ENCODE results near the gene ZNF761. TPM values are rescaled to one million over a fixed set of nuclear protein-coding genes. Genes with fewer than 3 reads are reported as not detected.

The ZNF761 gene
- total RNA-seq, result 11.1 and 13.8 TPM in 2 replicates

- peak within 1 kb of the TSS; percentile 94 for H3K27ac Mint-ChIP-seq
- CTCF ChIA-PET, result no interaction called here
- peaks cover 32% of the 10 kb centered on the region for H3K36me3 Mint-ChIP-seq (ENCODE audit: low read depth)
- H3K27me3 Mint-ChIP-seq, result no peaks in the 10 kb centered on the region
- H3K9me3 Mint-ChIP-seq, result no peaks in the 10 kb centered on the region
- POLR2A ChIA-PET, result interaction anchor here (1.4 kb wide), 2 partner anchors 37 to 89 kb away, joined by 3 to 5 read pairs; partner anchors contain the start of gene ZNF765
- TF ChIP-seq, protein P1, sequence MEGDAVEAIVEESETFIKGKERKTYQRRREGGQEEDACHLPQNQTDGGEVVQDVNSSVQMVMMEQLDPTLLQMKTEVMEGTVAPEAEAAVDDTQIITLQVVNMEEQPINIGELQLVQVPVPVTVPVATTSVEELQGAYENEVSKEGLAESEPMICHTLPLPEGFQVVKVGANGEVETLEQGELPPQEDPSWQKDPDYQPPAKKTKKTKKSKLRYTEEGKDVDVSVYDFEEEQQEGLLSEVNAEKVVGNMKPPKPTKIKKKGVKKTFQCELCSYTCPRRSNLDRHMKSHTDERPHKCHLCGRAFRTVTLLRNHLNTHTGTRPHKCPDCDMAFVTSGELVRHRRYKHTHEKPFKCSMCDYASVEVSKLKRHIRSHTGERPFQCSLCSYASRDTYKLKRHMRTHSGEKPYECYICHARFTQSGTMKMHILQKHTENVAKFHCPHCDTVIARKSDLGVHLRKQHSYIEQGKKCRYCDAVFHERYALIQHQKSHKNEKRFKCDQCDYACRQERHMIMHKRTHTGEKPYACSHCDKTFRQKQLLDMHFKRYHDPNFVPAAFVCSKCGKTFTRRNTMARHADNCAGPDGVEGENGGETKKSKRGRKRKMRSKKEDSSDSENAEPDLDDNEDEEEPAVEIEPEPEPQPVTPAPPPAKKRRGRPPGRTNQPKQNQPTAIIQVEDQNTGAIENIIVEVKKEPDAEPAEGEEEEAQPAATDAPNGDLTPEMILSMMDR (IDR thresholded peaks at IDR 0.05), result no peak
- DNase-seq (peak; percentile 99), ATAC-seq (ENCODE audit: low read depth) (peak; percentile 98)
- H3K4me1 Mint-ChIP-seq, result peaks cover 34% of the 10 kb centered on the region
- intact Hi-C loops (cut with micrococcal nuclease), result loop anchor here (1.0 to 2.0 kb wide), 6 partner anchors 36 to 236 kb away; partner anchors contain the start of genes ZNF525, ZNF765, ZNF813 and ZNF845
- H3K4me3 Mint-ChIP-seq, result peak within 1 kb of the TSS; percentile 96
These were observed at the start of gene ZNF761 for GRCh38 chr19:53431399-53432087. Gene ZNF761, plus strand, starts transcription at chr19:53431984. Its CDS starts 15,285 bp downstream, at chr19:53447269.

GRCh38 chr19:53388168-53388567 is 43.6 kb upstream of the ZNF761 start:
- TF ChIP-seq, protein P1 (IDR thresholded peaks at IDR 0.05), result no peak
- CTCF ChIA-PET, result no interaction called here
- H3K4me1 Mint-ChIP-seq, result peaks cover 1% of the 10 kb centered on the region
- intact Hi-C loops (cut with micrococcal nuclease), result no loop called here
- ATAC-seq (ENCODE audit: low read depth) (no peak), DNase-seq (no peak)
- no peaks in the 10 kb centered on the region for H3K27me3 Mint-ChIP-seq
- H3K9me3 Mint-ChIP-seq, result peaks cover 38% of the 10 kb centered on the region
- no peak overlapping the region for H3K27ac Mint-ChIP-seq
- POLR2A ChIA-PET, result no interaction called here
- peaks cover 39% of the 10 kb centered on the region for H3K36me3 Mint-ChIP-seq (ENCODE audit: low read depth)
- no peak overlapping the region for H3K4me3 Mint-ChIP-seq

DNA sequence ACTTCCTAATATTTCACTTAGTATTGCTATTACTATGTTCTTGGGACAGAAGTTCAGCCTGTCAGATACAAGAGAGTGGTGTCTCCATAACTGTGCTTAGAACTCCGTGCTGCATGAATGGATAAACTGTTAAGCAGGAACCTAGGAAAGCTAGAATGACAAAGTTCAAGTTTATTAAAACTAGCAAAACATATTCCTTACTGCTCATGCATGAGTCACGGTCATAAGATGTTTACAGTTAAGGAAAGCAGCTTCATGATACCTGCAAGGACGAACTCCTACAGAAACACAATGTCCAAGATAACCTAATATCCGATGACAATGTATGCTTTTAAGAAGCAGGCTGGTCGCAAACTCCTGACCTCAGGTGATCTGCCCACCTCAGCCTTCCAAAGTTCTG is 42.9 kb upstream of the ZNF761 start:
- no peak for DNase-seq
- peaks cover 35% of the 10 kb centered on the region for H3K9me3 Mint-ChIP-seq
- no peak overlapping the region for H3K4me3 Mint-ChIP-seq
- POLR2A ChIA-PET, result no interaction called here
- intact Hi-C loops (cut with micrococcal nuclease), result no loop called here
- no peak overlapping the region for H3K27ac Mint-ChIP-seq
- peaks cover 33% of the 10 kb centered on the region for H3K36me3 Mint-ChIP-seq (ENCODE audit: low read depth)
- H3K4me1 Mint-ChIP-seq, result peaks cover 3% of the 10 kb centered on the region
- no peak for ATAC-seq (ENCODE audit: low read depth)
- CTCF ChIA-PET, result no interaction called here
- no peaks in the 10 kb centered on the region for H3K27me3 Mint-ChIP-seq
- TF ChIP-seq, protein P1 (IDR thresholded peaks at IDR 0.05), result no peak

DNA sequence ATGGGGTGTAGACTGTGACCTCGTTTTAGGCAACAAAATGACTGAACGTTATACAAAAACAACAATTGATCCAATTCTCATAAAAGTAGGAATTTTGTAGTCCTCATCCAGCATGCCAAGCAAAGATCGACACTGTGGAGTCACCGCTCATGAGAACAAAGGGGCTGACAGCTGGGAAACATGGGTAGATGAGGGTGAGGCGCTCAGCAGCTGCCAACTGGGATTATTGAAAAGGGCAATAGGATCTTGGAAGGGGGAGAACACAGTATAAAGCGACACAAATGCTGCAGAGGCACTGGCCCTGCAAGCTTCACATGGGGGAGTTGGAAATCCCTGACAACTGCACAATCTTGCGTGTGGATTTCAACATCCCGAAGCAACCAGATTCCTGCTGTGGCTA is 42.2 kb upstream of the ZNF761 start:
- H3K4me3 Mint-ChIP-seq, result no peak overlapping the region
- TF ChIP-seq, protein P1 (IDR thresholded peaks at IDR 0.05), result no peak
- H3K27ac Mint-ChIP-seq, result no peak overlapping the region
- DNase-seq, result no peak
- CTCF ChIA-PET, result no interaction called here
- peaks cover 29% of the 10 kb centered on the region for H3K36me3 Mint-ChIP-seq (ENCODE audit: low read depth)
- ATAC-seq (ENCODE audit: low read depth), result no peak
- no peaks in the 10 kb centered on the region for H3K27me3 Mint-ChIP-seq
- peaks cover 34% of the 10 kb centered on the region for H3K9me3 Mint-ChIP-seq
- POLR2A ChIA-PET, result no interaction called here
- intact Hi-C loops (cut with micrococcal nuclease), result no loop called here
- H3K4me1 Mint-ChIP-seq, result peaks cover 6% of the 10 kb centered on the region

DNA sequence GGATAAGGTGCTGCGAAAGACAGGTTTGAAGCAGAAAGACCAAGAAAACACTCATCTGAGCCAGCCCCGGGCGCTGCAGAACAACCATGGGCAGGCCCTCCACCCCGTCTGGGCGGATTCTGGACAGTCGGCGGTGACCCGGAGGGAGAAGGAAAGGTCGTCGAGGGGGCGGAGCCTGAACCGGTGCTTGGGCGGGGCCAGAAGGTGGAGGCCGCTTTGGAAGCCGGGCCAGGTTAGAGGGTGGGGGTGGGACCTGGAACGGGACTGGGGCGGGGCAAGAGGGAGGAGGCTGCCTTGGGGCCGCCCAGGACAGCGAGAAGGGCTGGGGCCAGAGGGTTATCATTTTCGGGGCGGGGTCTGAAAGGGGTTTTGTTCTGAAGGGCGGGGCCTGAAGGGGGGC is 41.8 kb upstream of the ZNF761 start:
- intact Hi-C loops (cut with micrococcal nuclease), result no loop called here
- ChIA-PET POLR2A (no interaction called here), CTCF (no interaction called here)
- DNase-seq, result no peak
- Mint-ChIP-seq H3K4me3 (no peak overlapping the region), H3K9me3 (peaks cover 30% of the 10 kb centered on the region), H3K36me3 (ENCODE audit: low read depth) (peaks cover 26% of the 10 kb centered on the region), H3K27me3 (no peaks in the 10 kb centered on the region), H3K27ac (no peak overlapping the region), H3K4me1 (peaks cover 9% of the 10 kb centered on the region)
- no peak for ATAC-seq (ENCODE audit: low read depth)
- TF ChIP-seq, protein P1 (IDR thresholded peaks at IDR 0.05), result no peak

Measured in activated B cell treated with CpG ODN at 0.5 μM for 24 hours (primary cell).